HCT116 (cell line): Measurements from ENCODE around the gene MROH8. TPM values are rescaled to one million over a fixed set of nuclear protein-coding genes. Genes with fewer than 3 reads are reported as not detected.
A peak's percentile ranks its signal among the peaks of the same experiment; 100 is the strongest.

ENCODE experiments used
- ATAC-seq: fragments of 200-7000 bp; cut with Tn5 transposase; 2 replicates; pipeline ENCODE4 v1.9.1; 2020; ENCODE audit warnings: mild to moderate bottlenecking, moderate library complexity
- BruUV-seq: library from RNA; stranded (reverse); fragments of 400-500 nt; replicated peaks from 2 replicates; lab custom pipeline; 2021; lab: Mats Ljungman, UMichigan
- CTCF ChIA-PET: fragments of 300-600 bp; sonication (Branson Sonifier 250); formaldehyde crosslinking; loops from one replicate; lab custom pipeline; 2021; ENCODE audit warnings: antibody characterized with exemption; lab: Charles Lee
- POLR2A ChIA-PET: fragments of 300-600, 350-600 bp; sonication (Branson Sonifier 250); formaldehyde crosslinking; loops from one replicate; lab custom pipeline; 2021; ENCODE audit warnings: antibody characterized with exemption; lab: Charles Lee
- RAD21 ChIA-PET, 2 experiments: fragments of 300-600 bp; sonication (Branson Sonifier 250); formaldehyde crosslinking; loops; one replicate each; lab custom pipeline; 2023; ENCODE audit warnings: low total read pairs in 2 of 2; ENCODE audit not compliant: uncharacterized antibody in 2 of 2, unreplicated experiment in 2 of 2, low non-redundant PET in 1 of 2; lab: Charles Lee
- DNase-seq: peaks from one replicate; pipeline ENCODE4 v3.0.0-alpha.2; 2010; ENCODE audit warnings: low read depth, low spot score
- H2AFZ ChIP-seq: fragments of 200-600 bp; shearing (Covaris generic), sonication (generic); 2 replicates; pipeline ENCODE4 v1.6.1; 2017; ENCODE audit warnings: low read depth, mixed run types, mixed read lengths, antibody characterized with exemption, low read length; ENCODE audit not compliant: poor library complexity, severe bottlenecking
- H3K27ac ChIP-seq: 2 replicates; pipeline ENCODE4 v1.5.1; 2012; ENCODE audit warnings: low read depth, low read length
- H3K27me3 ChIP-seq: fragments of 200-600 bp; sonication (generic); 2 replicates; pipeline ENCODE4 v1.6.1; 2016; ENCODE audit warnings: mixed run types, low read length, mixed read lengths; ENCODE audit not compliant: insufficient read depth
- H3K36me3 ChIP-seq, 2 experiments: fragments of 200-500 bp in 1 of 2; fragments of 200-600 bp in 1 of 2; sonication (Bioruptor generic) in 1 of 2; sonication (generic) in 1 of 2; 2 replicates each; pipeline versions ENCODE4 v1.5.1 to v1.6.1; 2014 to 2016; ENCODE audit warnings: low read length in 2 of 2, inconsistent platforms in 1 of 2, mixed read lengths in 1 of 2, mixed run types in 1 of 2; ENCODE audit not compliant: insufficient read depth in 2 of 2, control insufficient read depth in 1 of 2
- H3K4me1 ChIP-seq, 2 experiments: fragments of 200-600 bp in 1 of 2; sonication (generic) in 1 of 2; 2 replicates each; pipeline versions ENCODE4 v1.5.1 to v1.6.1; 2012 to 2017; ENCODE audit warnings: low read length in 2 of 2, inconsistent platforms in 1 of 2, mild to moderate bottlenecking in 1 of 2, mixed read lengths in 1 of 2, mixed run types in 1 of 2, moderate library complexity in 1 of 2; ENCODE audit not compliant: insufficient read depth in 2 of 2, control insufficient read depth in 1 of 2
- H3K4me2 ChIP-seq: fragments of 200-600 bp; sonication (generic); 2 replicates; pipeline ENCODE4 v1.6.1; 2017; ENCODE audit warnings: mixed run types, low read length, mixed read lengths
- H3K4me3 ChIP-seq, 2 experiments: fragments of 200-600 bp in 1 of 2; sonication (generic) in 1 of 2; replicated peaks in 1 of 2; 2 replicates each; pipeline ENCODE4 v1.5.1; 2011 to 2016; ENCODE audit warnings: low read length in 2 of 2, control low read depth in 1 of 2, low read depth in 1 of 2, mild to moderate bottlenecking in 1 of 2, mixed read lengths in 1 of 2, mixed run types in 1 of 2
- H3K79me2 ChIP-seq: fragments of 200-600 bp; sonication (generic); 2 replicates; pipeline ENCODE4 v1.6.1; 2017; ENCODE audit warnings: mild to moderate bottlenecking, mixed run types, low read length, moderate library complexity, mixed read lengths; ENCODE audit not compliant: insufficient read depth
- H3K9ac ChIP-seq: fragments of 200-600 bp; sonication (generic); 2 replicates; pipeline ENCODE4 v1.6.1; 2016; ENCODE audit warnings: low read length, mixed read lengths
- H3K9me2 ChIP-seq: fragments of 200-600 bp; sonication (generic), shearing (Covaris generic); 2 replicates; pipeline ENCODE4 v1.6.1; 2017; ENCODE audit warnings: mixed run types, mild to moderate bottlenecking, moderate library complexity; ENCODE audit not compliant: insufficient read depth
- H3K9me3 ChIP-seq, 2 experiments: fragments of 200-500 bp in 1 of 2; fragments of 200-600 bp in 1 of 2; sonication (Bioruptor generic) in 1 of 2; sonication (generic) in 1 of 2; 2 replicates each; pipeline ENCODE4 v1.6.1; 2014 to 2017; ENCODE audit warnings: low read length in 2 of 2, mixed read lengths in 2 of 2, inconsistent platforms in 1 of 2, low read depth in 1 of 2, mild to moderate bottlenecking in 1 of 2, mixed run types in 1 of 2, moderate library complexity in 1 of 2; ENCODE audit not compliant: control insufficient read depth in 1 of 2, insufficient read depth in 1 of 2
- H4K20me1 ChIP-seq: fragments of 200-600 bp; sonication (generic), shearing (Covaris generic); 2 replicates; pipeline ENCODE4 v1.6.1; 2017; ENCODE audit warnings: mixed run types, mild to moderate bottlenecking, moderate library complexity; ENCODE audit not compliant: insufficient read depth
- CBX3 ChIP-seq: IDR thresholded peaks from 2 replicates; pipeline ENCODE4 v1.6.1; 2012; ENCODE audit warnings: low read depth
- RAD21 ChIP-seq: IDR thresholded peaks from 2 replicates; pipeline ENCODE4 v1.6.1; 2012; ENCODE audit warnings: low read depth, mild to moderate bottlenecking
- SIN3A ChIP-seq: IDR thresholded peaks from 2 replicates; pipeline ENCODE4 v1.6.1; 2012; ENCODE audit warnings: low read depth
- intact Hi-C: fragments of 100-400 bp; cut with micrococcal nuclease; formaldehyde crosslinking; loops from 2 replicates; pipeline ENCODE4 v1.10.0; 2022
- total RNA-seq: library from RNA; stranded (reverse); gene quantifications from one replicate; pipeline ENCODE4 v1.2.1, GENCODE V29; 2021; ENCODE audit not compliant: unreplicated experiment
- TF ChIP-seq, protein P1 (sequence below): IDR thresholded peaks from 2 replicates; pipeline ENCODE4 v1.6.1; 2012
- TF ChIP-seq, protein P2 (sequence below), 3 experiments: fragments of 200-600 bp in 1 of 3; sonication (generic) in 1 of 3; IDR thresholded peaks in 2 of 3; conservative IDR thresholded peaks in 1 of 3; 2 replicates each; pipeline ENCODE4 v1.5.1; 2012 to 2017; ENCODE audit warnings: low read depth in 2 of 3, low read length in 2 of 3, antibody characterized with exemption in 1 of 3, borderline replicate concordance in 1 of 3, control low read depth in 1 of 3, mild to moderate bottlenecking in 1 of 3, mixed read lengths in 1 of 3, mixed run types in 1 of 3, moderate library complexity in 1 of 3; ENCODE audit not compliant: insufficient read depth in 1 of 3

MROH8 gene
- total RNA-seq, 1 experiment from 2014 or later: 0.79 TPM

DNA sequence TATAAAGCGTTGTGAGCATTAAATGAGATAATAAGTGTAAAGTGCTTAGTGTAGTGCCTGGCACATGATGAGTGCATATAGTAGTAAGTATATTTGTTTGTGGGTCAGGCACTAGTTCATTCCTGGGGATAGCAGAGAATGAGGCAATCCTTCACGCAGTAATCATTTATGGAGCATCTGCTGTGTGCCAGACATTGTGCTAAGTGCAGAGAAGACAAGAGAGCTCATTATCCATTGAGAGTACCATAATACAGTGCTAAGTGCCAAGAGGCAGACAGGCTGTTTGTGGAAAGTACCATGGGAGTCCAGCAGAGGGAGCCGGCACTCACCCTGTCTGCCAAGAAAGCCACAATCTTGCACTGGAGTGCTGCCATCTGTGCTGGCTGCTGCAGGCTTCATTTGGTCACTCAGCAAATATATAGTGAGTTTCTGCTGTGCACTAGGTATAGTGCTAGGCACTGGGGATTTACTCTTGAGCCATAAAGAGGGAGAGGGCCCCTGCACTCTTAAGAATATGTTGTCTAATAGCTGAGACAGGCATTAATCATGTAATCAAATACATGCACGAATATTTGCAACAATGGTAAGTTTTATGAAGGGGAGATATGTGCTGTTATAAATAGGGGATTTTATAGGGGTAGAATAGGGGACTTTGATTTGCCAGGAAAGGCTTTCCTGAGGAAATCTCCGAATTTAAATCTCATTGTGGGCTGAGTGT, 12.9 kb upstream of the MROH8 start:
- TF ChIP-seq SIN3A (no peak), RAD21 (peak; percentile 31; the same call in 1 of the 2 replicates), CBX3 (peak; percentile 40; the same call in 1 of the 2 replicates)
- TF ChIP-seq, protein P1, sequence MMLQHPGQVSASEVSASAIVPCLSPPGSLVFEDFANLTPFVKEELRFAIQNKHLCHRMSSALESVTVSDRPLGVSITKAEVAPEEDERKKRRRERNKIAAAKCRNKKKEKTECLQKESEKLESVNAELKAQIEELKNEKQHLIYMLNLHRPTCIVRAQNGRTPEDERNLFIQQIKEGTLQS: no peak
- TF ChIP-seq, protein P2, sequence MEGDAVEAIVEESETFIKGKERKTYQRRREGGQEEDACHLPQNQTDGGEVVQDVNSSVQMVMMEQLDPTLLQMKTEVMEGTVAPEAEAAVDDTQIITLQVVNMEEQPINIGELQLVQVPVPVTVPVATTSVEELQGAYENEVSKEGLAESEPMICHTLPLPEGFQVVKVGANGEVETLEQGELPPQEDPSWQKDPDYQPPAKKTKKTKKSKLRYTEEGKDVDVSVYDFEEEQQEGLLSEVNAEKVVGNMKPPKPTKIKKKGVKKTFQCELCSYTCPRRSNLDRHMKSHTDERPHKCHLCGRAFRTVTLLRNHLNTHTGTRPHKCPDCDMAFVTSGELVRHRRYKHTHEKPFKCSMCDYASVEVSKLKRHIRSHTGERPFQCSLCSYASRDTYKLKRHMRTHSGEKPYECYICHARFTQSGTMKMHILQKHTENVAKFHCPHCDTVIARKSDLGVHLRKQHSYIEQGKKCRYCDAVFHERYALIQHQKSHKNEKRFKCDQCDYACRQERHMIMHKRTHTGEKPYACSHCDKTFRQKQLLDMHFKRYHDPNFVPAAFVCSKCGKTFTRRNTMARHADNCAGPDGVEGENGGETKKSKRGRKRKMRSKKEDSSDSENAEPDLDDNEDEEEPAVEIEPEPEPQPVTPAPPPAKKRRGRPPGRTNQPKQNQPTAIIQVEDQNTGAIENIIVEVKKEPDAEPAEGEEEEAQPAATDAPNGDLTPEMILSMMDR (IDR thresholded peaks at IDR 0.05 in 2 of 3, conservative IDR thresholded peaks at IDR 0.05 in 1 of 3; ENCODE audit: borderline replicate concordance in 1 of 3, insufficient read depth in 1 of 3, low read depth in 2 of 3, low read length in 2 of 3): peak; percentile 50 to 95 (median 90); a peak in 5 of 6 replicates
- no peak overlapping the region for H3K27ac ChIP-seq
- peak; percentile 90 for ATAC-seq
- no peak overlapping the region for H3K4me2 ChIP-seq
- ChIA-PET CTCF (interaction anchor here (0.5 to 1.9 kb wide), 19 partner anchors 9 to 349 kb away, joined by 3 to 29 read pairs (median 4); partner anchors contain the start of genes MROH8 and RPN2), RAD21 (no interaction called here), POLR2A (interaction anchor here (2.4 kb wide), 1 partner anchor 14 kb away, joined by 11 read pairs; the partner anchor contains the start of genes MROH8 and RPN2)
- BruUV-seq: no TSS peak
- intact Hi-C loops: no loop called here
- H3K79me2 ChIP-seq: peaks cover 99% of the 10 kb centered on the region
- H3K4me1 ChIP-seq: peaks cover 0 to 7% of the 10 kb centered on the region in 2 experiments; a peak in 1 of 4 replicates
- peak; percentile 43 for DNase-seq
- H3K9ac ChIP-seq: no peak overlapping the region
- no peaks in the 10 kb centered on the region for H3K9me2 ChIP-seq
- no peaks in the 10 kb centered on the region for H3K27me3 ChIP-seq
- H4K20me1 ChIP-seq: peaks cover 27% of the 10 kb centered on the region; the same call in 1 of the 2 replicates
- H3K9me3 ChIP-seq: no peaks in the 10 kb centered on the region
- no peak overlapping the region for H3K4me3 ChIP-seq
- peaks cover 14 to 40% of the 10 kb centered on the region in 2 experiments for H3K36me3 ChIP-seq
- H2AFZ ChIP-seq: no peak overlapping the region
